H1 (cell line): Measurements from ENCODE around the gene ADD1. TPM values are rescaled to one million over a fixed set of nuclear protein-coding genes. Genes with fewer than 3 reads are reported as not detected.

Experiments
- CTCF ChIA-PET: fragments of 300-600 bp; sonication (Branson Sonifier 250); formaldehyde crosslinking; loops from one replicate; lab custom pipeline; 2021; ENCODE audit not compliant: partially characterized antibody; lab: Charles Lee
- POLR2A ChIA-PET: fragments of 300-600 bp; sonication (Branson Sonifier 250); formaldehyde crosslinking; loops from one replicate; lab custom pipeline; 2021; ENCODE audit warnings: inconsistent platforms; ENCODE audit not compliant: partially characterized antibody; lab: Charles Lee
- DNase-seq, 2 experiments: peaks; one replicate each; pipeline versions ENCODE4 v3.0.0 to v3.0.0-alpha.2; 2010 to 2022; ENCODE audit warnings: low spot score in 2 of 2, low read depth in 1 of 2, mixed read lengths in 1 of 2
- FAIRE-seq: peaks from 2 replicates; lab custom pipeline; 2011; peaks lifted over from hg19 to GRCh38; lab: Jason Lieb, UNC
- H2AFZ ChIP-seq: 2 replicates; pipeline ENCODE4 v1.8.1; 2012; ENCODE audit warnings: low read length, inconsistent platforms
- H2AK5ac ChIP-seq: 2 replicates; pipeline ENCODE4 v1.6.1; 2013; ENCODE audit warnings: low read depth, low read length
- H2BK120ac ChIP-seq: replicated peaks from 2 replicates; pipeline ENCODE3; 2013; ENCODE audit warnings: low read depth, low read length, inconsistent platforms
- H2BK12ac ChIP-seq: 2 replicates; pipeline ENCODE4 v1.6.1; 2013; ENCODE audit warnings: low read depth, low read length
- H2BK15ac ChIP-seq: 2 replicates; pipeline ENCODE4 v1.6.1; 2013; ENCODE audit warnings: low read length
- H2BK20ac ChIP-seq: 2 replicates; pipeline ENCODE4 v1.6.1; 2013; ENCODE audit warnings: low read length
- H2BK5ac ChIP-seq: 2 replicates; pipeline ENCODE4 v1.6.1; 2013; ENCODE audit warnings: low read depth, low read length
- H3K14ac ChIP-seq: 2 replicates; pipeline ENCODE4 v1.6.1; 2013; ENCODE audit warnings: inconsistent platforms; ENCODE audit not compliant: insufficient read length
- H3K18ac ChIP-seq: 2 replicates; pipeline ENCODE4 v1.6.1; 2013; ENCODE audit warnings: low read length; ENCODE audit errors: extremely low read depth
- H3K23ac ChIP-seq: 2 replicates; pipeline ENCODE4 v1.6.1; 2013; ENCODE audit warnings: inconsistent platforms; ENCODE audit not compliant: insufficient read length
- H3K23me2 ChIP-seq: 2 replicates; pipeline ENCODE4 v1.6.1; 2013; ENCODE audit warnings: low read depth, low read length
- H3K27ac ChIP-seq: 2 replicates; pipeline ENCODE4 v1.6.1; 2011; ENCODE audit warnings: low read depth, low read length, inconsistent platforms
- H3K27me3 ChIP-seq, 4 experiments: replicated peaks in 1 of 4; 1 replicate in 1 of 4; 2 replicates in 3 of 4; pipeline versions ENCODE4 v1.6.1 to v1.8.1; 2011 to 2013; ENCODE audit warnings: low read length in 3 of 4, mild to moderate bottlenecking in 3 of 4, inconsistent platforms in 2 of 4, mixed read lengths in 2 of 4, moderate library complexity in 1 of 4; ENCODE audit not compliant: control insufficient read depth in 3 of 4, insufficient read depth in 3 of 4; ENCODE audit errors: extremely low read depth in 1 of 4
- H3K36me3 ChIP-seq, 4 experiments: 2 replicates each; pipeline versions ENCODE4 v1.6.1 to v1.8.1; 2011 to 2013; ENCODE audit warnings: mild to moderate bottlenecking in 4 of 4, low read length in 3 of 4, moderate library complexity in 2 of 4, control low read depth in 1 of 4, inconsistent platforms in 1 of 4; ENCODE audit not compliant: insufficient read depth in 4 of 4, control insufficient read depth in 2 of 4
- H3K4ac ChIP-seq: replicated peaks from 2 replicates; pipeline ENCODE3; 2013; ENCODE audit warnings: low read length, low read depth, mixed read lengths, inconsistent platforms; ENCODE audit not compliant: insufficient read length
- H3K4me1 ChIP-seq, 4 experiments: replicated peaks in 1 of 4; 1 replicate in 1 of 4; 2 replicates in 3 of 4; pipeline versions ENCODE4 v1.6.1 to v1.8.1; 2011 to 2013; ENCODE audit warnings: low read length in 3 of 4, inconsistent platforms in 2 of 4, mixed read lengths in 1 of 4; ENCODE audit not compliant: insufficient read depth in 4 of 4, control insufficient read depth in 3 of 4
- H3K4me2 ChIP-seq, 2 experiments: 2 replicates each; pipeline versions ENCODE4 v1.6.1 to v1.8.1; 2011 to 2013; ENCODE audit warnings: low read depth in 2 of 2, low read length in 2 of 2, control low read depth in 1 of 2, inconsistent platforms in 1 of 2, mild to moderate bottlenecking in 1 of 2; ENCODE audit not compliant: insufficient read depth in 1 of 2
- H3K4me3 ChIP-seq, 4 experiments: fragments of 200-600, 300-600 bp in 1 of 4; sonication (generic), shearing (Covaris generic), sonication (Bioruptor Twin) in 1 of 4; 2 replicates each; pipeline versions ENCODE4 v1.5.1 to v1.8.1; 2011 to 2016; ENCODE audit warnings: low read length in 4 of 4, low read depth in 3 of 4, control low read depth in 2 of 4, inconsistent platforms in 2 of 4, mild to moderate bottlenecking in 2 of 4, mixed read lengths in 1 of 4, moderate library complexity in 1 of 4; ENCODE audit not compliant: insufficient read depth in 2 of 4; ENCODE audit errors: extremely low read depth in 1 of 4
- H3K56ac ChIP-seq: replicated peaks from 2 replicates; pipeline ENCODE3; 2013; ENCODE audit warnings: low read depth, mild to moderate bottlenecking, mixed read lengths, low read length, inconsistent platforms; ENCODE audit not compliant: insufficient read length
- H3K79me1 ChIP-seq: 2 replicates; pipeline ENCODE4 v1.6.1; 2013; ENCODE audit warnings: low read depth, low read length, control low read depth
- H3K79me2 ChIP-seq, 2 experiments: 2 replicates each; pipeline versions ENCODE4 v1.6.1 to v1.8.1; 2012 to 2013; ENCODE audit warnings: low read length in 2 of 2, mild to moderate bottlenecking in 2 of 2, inconsistent platforms in 1 of 2; ENCODE audit not compliant: insufficient read depth in 2 of 2, control insufficient read depth in 1 of 2
- H3K9ac ChIP-seq, 4 experiments: replicated peaks in 1 of 4; 1 replicate in 1 of 4; 2 replicates in 3 of 4; pipeline versions ENCODE4 v1.6.1 to v1.8.1; 2011 to 2013; ENCODE audit warnings: low read depth in 3 of 4, low read length in 3 of 4, control low read depth in 2 of 4, mild to moderate bottlenecking in 2 of 4, moderate library complexity in 2 of 4, inconsistent platforms in 1 of 4; ENCODE audit errors: extremely low read depth in 1 of 4
- H3K9me3 ChIP-seq, 2 experiments: 2 replicates each; pipeline versions ENCODE4 v1.6.1 to v1.8.1; 2012 to 2013; ENCODE audit warnings: mild to moderate bottlenecking in 2 of 2, moderate library complexity in 2 of 2, control low read depth in 1 of 2, inconsistent platforms in 1 of 2, low read depth in 1 of 2, low read length in 1 of 2, mixed read lengths in 1 of 2; ENCODE audit not compliant: insufficient read depth in 2 of 2
- H4K20me1 ChIP-seq, 2 experiments: replicated peaks in 1 of 2; 2 replicates each; pipeline versions ENCODE3 to v1.8.1; 2011 to 2013; ENCODE audit warnings: inconsistent platforms in 2 of 2, low read length in 2 of 2, mild to moderate bottlenecking in 1 of 2; ENCODE audit not compliant: insufficient read depth in 2 of 2, control insufficient read depth in 1 of 2
- H4K5ac ChIP-seq: 2 replicates; pipeline ENCODE4 v1.6.1; 2013; ENCODE audit warnings: low read length, low read depth, mixed read lengths, inconsistent platforms; ENCODE audit not compliant: insufficient read length
- H4K8ac ChIP-seq: 2 replicates; pipeline ENCODE4 v1.8.0; 2013; ENCODE audit warnings: mild to moderate bottlenecking, moderate library complexity, low read length, inconsistent platforms; ENCODE audit not compliant: insufficient read depth; ENCODE audit errors: extremely low read depth
- H4K91ac ChIP-seq: replicated peaks from 2 replicates; pipeline ENCODE3; 2013; ENCODE audit warnings: low read length, mixed read lengths, inconsistent platforms; ENCODE audit not compliant: insufficient read length
- CTBP2 ChIP-seq: IDR thresholded peaks from 2 replicates; pipeline ENCODE4 v1.7.0; 2011; ENCODE audit warnings: borderline replicate concordance, mild to moderate bottlenecking, moderate library complexity, mixed read lengths, low read length; ENCODE audit not compliant: insufficient read depth, insufficient read length
- EZH2 ChIP-seq: fragments of 200-600 bp; sonication (generic); IDR thresholded peaks from 2 replicates; pipeline ENCODE4 v1.7.1; 2012; ENCODE audit warnings: low read depth, mild to moderate bottlenecking, moderate library complexity, low read length, inconsistent platforms; ENCODE audit not compliant: severe bottlenecking
- HDAC2 ChIP-seq, 2 experiments: fragments of 300-600 bp in 1 of 2; sonication (generic) in 1 of 2; IDR thresholded peaks; 2 replicates each; pipeline ENCODE4 v1.6.1; 2011 to 2012; ENCODE audit warnings: low read depth in 2 of 2, low read length in 2 of 2, mild to moderate bottlenecking in 2 of 2, moderate library complexity in 2 of 2, borderline replicate concordance in 1 of 2, inconsistent platforms in 1 of 2
- KDM4A ChIP-seq: IDR thresholded peaks from one replicate; pipeline ENCODE4 v1.7.1; 2012; ENCODE audit warnings: low read depth, mild to moderate bottlenecking, moderate library complexity, low read length, inconsistent platforms; ENCODE audit not compliant: severe bottlenecking
- POU5F1 ChIP-seq: IDR thresholded peaks from 2 replicates; pipeline ENCODE4 v1.6.1; 2011; ENCODE audit warnings: low read depth, mild to moderate bottlenecking, low read length, moderate library complexity
- RFX5 ChIP-seq: IDR thresholded peaks from 2 replicates; pipeline ENCODE4 v1.6.1; 2011; ENCODE audit warnings: low read depth, low read length, improper control_type of control experiment, borderline replicate concordance
- TBP ChIP-seq: IDR thresholded peaks from 2 replicates; pipeline ENCODE4 v1.6.1; 2011; ENCODE audit warnings: low read depth, low read length, improper control_type of control experiment
- YY1 ChIP-seq: IDR thresholded peaks from 2 replicates; pipeline ENCODE4 v1.6.1; 2011; ENCODE audit warnings: low read depth, mild to moderate bottlenecking, low read length
- WGBS, 2 experiments: shearing (Covaris generic) in 1 of 2; methylation state at CpG; one replicate each; pipeline versions ENCODE4 v1.1.6 to v1.1.7; 2013 to 2015; ENCODE audit warnings: low lambda C conversion rate in 2 of 2, mixed read lengths in 2 of 2, inconsistent platforms in 1 of 2, low coverage in 1 of 2, missing lambda C conversion rate in 1 of 2; ENCODE audit not compliant: insufficient replicate concordance in 2 of 2, insufficient coverage in 1 of 2, insufficient read length in 1 of 2; ENCODE audit errors: extremely low coverage in 1 of 2, missing lambda C conversion rate in 1 of 2; 5-methylcytosine and 5-hydroxymethylcytosine counted together
- polyA plus RNA-seq, 7 experiments: library from polyadenylated mRNA; depleted of rRNA in 3 of 7; stranded (reverse) in 5 of 7; unstranded in 2 of 7; fragments of >200 nt in 5 of 7; fragments of 200-250 nt in 2 of 7; gene quantifications; 1 replicate in 5 of 7; 2 replicates in 1 of 7; 4 replicates in 1 of 7; pipeline versions ENCODE4 v1.2.1 to v1.2.3, GENCODE V29; 2011 to 2013; ENCODE audit warnings: missing spikeins in 2 of 7, mixed read lengths in 2 of 7
- total RNA-seq: library from RNA; stranded (reverse); fragmentation: NEBNext Ultra II Directional; extraction: Animal tissue kit (Norgen Biotek cat#: 25700); gene quantifications from 2 replicates; pipeline ENCODE4 v1.2.1, GENCODE V29; 2021

ADD1 gene
- total and polyA plus RNA-seq, 2 of the 8 experiments (the other 6 are each of a cell fraction or from before 2014, with no cell fraction given), result 113 to 143 TPM

DNA sequence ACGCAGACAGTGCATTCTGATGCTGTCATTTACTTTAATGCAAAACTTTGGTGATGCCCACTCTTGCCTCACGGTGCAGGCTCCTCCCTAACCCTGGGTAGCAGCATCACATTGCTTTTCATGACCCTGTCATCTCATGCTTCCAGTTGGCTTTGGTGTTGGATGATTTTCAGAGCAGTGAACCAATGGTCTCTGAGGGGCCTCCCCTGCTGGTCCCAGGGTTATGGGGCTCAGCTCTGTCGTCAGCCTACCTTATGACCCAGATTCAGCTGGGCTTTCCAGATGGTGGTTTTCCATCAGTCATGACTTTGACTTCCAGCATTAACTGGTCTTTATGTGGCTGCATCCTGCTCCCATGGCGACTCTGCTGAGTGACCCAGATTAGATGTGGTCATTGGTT, 63.6 kb downstream of the ADD1 start:
- Histone ChIP-seq H3K23ac (no peak overlapping the region), H3K79me1 (no peaks in the 10 kb centered on the region; the same call in 1 of the 2 replicates), H3K9me3 (no peaks in the 10 kb centered on the region), H3K14ac (no peak overlapping the region), H4K91ac (no peak overlapping the region), H2BK20ac (no peak overlapping the region), H3K56ac (no peak overlapping the region), H3K23me2 (no peaks in the 10 kb centered on the region), H3K79me2 (no peaks in the 10 kb centered on the region), H3K4ac (no peak overlapping the region), H2BK120ac (no peak overlapping the region), H2BK12ac (no peak overlapping the region), H4K8ac (no peak overlapping the region), H2BK5ac (no peak overlapping the region), H3K9ac (no peak overlapping the region), H3K4me1 (no peaks in the 10 kb centered on the region), H3K27me3 (no peaks in the 10 kb centered on the region), H2BK15ac (no peak overlapping the region), H3K36me3 (peaks cover 16 to 54% (median 30%) of the 10 kb centered on the region in 4 experiments), H4K20me1 (peaks cover 2 to 3% of the 10 kb centered on the region in 2 experiments), H3K27ac (no peak overlapping the region), H2AFZ (no peak overlapping the region), H2AK5ac (no peak overlapping the region), H3K4me3 (no peak overlapping the region), H3K18ac (no peak overlapping the region), H3K4me2 (no peak overlapping the region), H4K5ac (no peak overlapping the region)
- 68% methylated on average over 4 of the region's 4 CpGs; no CpG with 5 or more reads in 1 of the 2 experiments for WGBS, 2 experiments
- ChIA-PET CTCF (interaction anchor here (1.6 kb wide), 1 partner anchor 25 kb away, joined by 5 read pairs; no protein-coding TSS in a partner anchor), POLR2A (no interaction called here)
- DNase-seq, result no peak
- no peak for TF ChIP-seq HDAC2 (IDR thresholded peaks at IDR 0.05; ENCODE audit: borderline replicate concordance in 1 of 2, low read depth in 2 of 2, low read length in 2 of 2)
- no peak for TF ChIP-seq EZH2
- TF ChIP-seq KDM4A, result no peak
- no peak for TF ChIP-seq POU5F1
- no peak for TF ChIP-seq YY1
- no peak for TF ChIP-seq CTBP2
- TF ChIP-seq TBP, result no peak
- TF ChIP-seq RFX5, result no peak
- FAIRE-seq, result no peak
